Activated CD4-positive, alpha-beta T cell treated with anti-CD3 and anti-CD28 coated beads for 36 hours (primary cell): ENCODE measurements around the gene SLC30A4. TPM values are rescaled to one million over a fixed set of nuclear protein-coding genes. Genes with fewer than 3 reads are reported as not detected.
"Not testable (repeated sequence)": the region's sequence is repeated elsewhere in the genome, so short reads cannot be mapped to it uniquely, and the experiment has no call there.

Experiments used
- ATAC-seq: fragments of 200-7000 bp; cut with Tn5 transposase; one replicate; pipeline ENCODE4 v1.10.0; 2021; ENCODE audit warnings: mild to moderate bottlenecking, moderate library complexity
- CTCF ChIA-PET: fragments of 350-600 bp; sonication (Branson Sonifier 250); formaldehyde crosslinking; loops from one replicate; lab custom pipeline; 2021; ENCODE audit warnings: antibody characterized with exemption; lab: Charles Lee
- POLR2A ChIA-PET: fragments of 350-600 bp; sonication (Branson Sonifier 250); formaldehyde crosslinking; loops from one replicate; lab custom pipeline; 2021; ENCODE audit warnings: antibody characterized with exemption, inconsistent platforms; lab: Charles Lee
- DNase-seq: peaks from one replicate; pipeline ENCODE4 v3.0.0-alpha.2; 2020
- H3K27ac Mint-ChIP-seq: one replicate; pipeline ENCODE4 v1.8.0; 2021; ENCODE audit warnings: mixed read lengths
- H3K27me3 Mint-ChIP-seq: one replicate; pipeline ENCODE4 v1.8.0; 2021; ENCODE audit warnings: mixed read lengths
- H3K36me3 Mint-ChIP-seq: one replicate; pipeline ENCODE4 v1.8.0; 2021; ENCODE audit warnings: low read depth, mixed read lengths
- H3K4me1 Mint-ChIP-seq: one replicate; pipeline ENCODE4 v1.8.0; 2021; ENCODE audit warnings: mixed read lengths
- H3K4me3 Mint-ChIP-seq: one replicate; pipeline ENCODE4 v1.8.0; 2021; ENCODE audit warnings: mild to moderate bottlenecking, moderate library complexity, mixed read lengths
- H3K9me3 Mint-ChIP-seq: one replicate; pipeline ENCODE4 v1.8.0; 2021; ENCODE audit warnings: low read depth, mixed read lengths
- intact Hi-C, 2 experiments: fragments of 100-400 bp; cut with DNase I in 1 of 2; cut with micrococcal nuclease in 1 of 2; formaldehyde crosslinking; loops; one replicate each; pipeline versions ENCODE4 v1.14.2 to v1.15.1; 2022 to 2024; cut with DNase I, micrococcal nuclease
- total RNA-seq, 2 experiments: library from RNA; stranded (reverse); gene quantifications; one replicate each; pipeline ENCODE4 v1.2.3, GENCODE V29; 2021

Gene SLC30A4
- total RNA-seq, 2 experiments from 2014 or later = 1.6 to 1.9 TPM

DNA sequence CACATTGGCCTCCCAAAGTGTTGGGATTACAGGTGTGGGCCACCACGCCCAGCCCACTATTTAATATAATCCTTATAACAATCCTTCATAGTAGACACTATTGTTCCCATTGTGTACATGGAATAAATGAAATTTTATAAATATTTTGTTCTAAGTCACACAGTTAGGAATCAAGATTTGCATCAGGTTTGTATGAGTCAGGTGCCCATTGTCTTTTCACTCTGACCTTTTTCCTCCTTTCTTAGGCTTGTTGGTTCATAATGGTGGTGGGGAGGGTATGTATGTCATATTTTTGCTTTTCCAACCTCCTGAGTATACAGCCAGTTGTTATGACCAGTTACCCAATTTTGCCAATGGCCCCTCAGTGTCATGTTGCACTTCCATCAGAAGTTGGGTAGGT, 18.0 kb upstream of the SLC30A4 start:
- CTCF ChIA-PET = interaction anchor here (0.9 kb wide), 1 partner anchor 19 kb away, joined by 3 read pairs; no protein-coding TSS in a partner anchor
- ATAC-seq (no peak), DNase-seq (no peak)
- H3K9me3 Mint-ChIP-seq = no peaks in the 10 kb centered on the region
- H3K4me1 Mint-ChIP-seq = no peaks in the 10 kb centered on the region
- POLR2A ChIA-PET = no interaction called here
- no peaks in the 10 kb centered on the region for H3K27me3 Mint-ChIP-seq
- H3K4me3 Mint-ChIP-seq = no peak overlapping the region
- no peaks in the 10 kb centered on the region for H3K36me3 Mint-ChIP-seq
- H3K27ac Mint-ChIP-seq = no peak overlapping the region
- intact Hi-C loops = no loop called here

DNA sequence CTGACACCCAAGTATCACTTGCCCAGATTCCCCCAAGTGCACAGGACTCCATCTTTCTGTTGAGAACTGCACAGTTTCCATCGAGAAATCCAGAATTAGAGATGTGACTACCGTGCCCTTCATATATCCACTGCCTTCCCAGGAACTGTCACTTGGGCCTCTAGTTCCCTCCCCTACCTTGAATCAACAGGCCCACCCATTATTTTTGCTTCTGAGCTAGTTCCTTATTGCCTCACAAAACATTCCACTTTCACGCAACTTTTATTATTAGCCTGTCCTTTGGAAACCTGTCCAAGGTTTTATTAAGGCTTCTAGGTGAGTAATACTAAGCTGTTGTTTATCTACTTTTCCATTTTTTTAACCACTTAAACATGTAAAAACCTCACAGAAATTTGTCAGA, 17.1 kb upstream of the SLC30A4 start:
- ATAC-seq = no peak
- Mint-ChIP-seq H3K4me1 (no peaks in the 10 kb centered on the region), H3K9me3 (no peaks in the 10 kb centered on the region), H3K27ac (no peak overlapping the region), H3K36me3 (no peaks in the 10 kb centered on the region), H3K4me3 (no peak overlapping the region), H3K27me3 (no peaks in the 10 kb centered on the region)
- ChIA-PET POLR2A (no interaction called here), CTCF (interaction anchor here (0.9 kb wide), 1 partner anchor 18 kb away, joined by 3 read pairs; no protein-coding TSS in a partner anchor)
- intact Hi-C loops = no loop called here
- DNase-seq = no peak

DNA sequence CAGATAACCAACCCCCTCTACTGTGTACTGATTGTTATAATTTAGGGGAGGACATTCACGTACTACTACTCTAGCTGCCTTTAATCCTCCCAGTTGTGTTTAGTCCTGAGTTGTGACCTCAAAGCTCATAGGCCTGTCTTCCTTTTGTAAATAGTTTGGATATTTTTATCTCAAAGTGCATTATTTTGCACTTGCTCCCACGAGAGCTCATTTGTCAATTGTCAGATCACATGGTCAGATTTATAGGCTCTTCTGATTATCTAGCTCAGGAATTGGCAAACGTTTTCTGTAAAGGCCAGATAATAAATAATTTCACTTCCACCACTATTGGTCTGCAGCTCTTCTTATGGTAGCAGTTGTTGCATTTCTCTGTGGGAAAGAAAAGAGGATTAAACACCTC, 14.4 kb upstream of the SLC30A4 start:
- CTCF ChIA-PET = interaction anchor here (1.0 kb wide), 1 partner anchor 79 kb away, joined by 3 read pairs; no protein-coding TSS in a partner anchor

DNA sequence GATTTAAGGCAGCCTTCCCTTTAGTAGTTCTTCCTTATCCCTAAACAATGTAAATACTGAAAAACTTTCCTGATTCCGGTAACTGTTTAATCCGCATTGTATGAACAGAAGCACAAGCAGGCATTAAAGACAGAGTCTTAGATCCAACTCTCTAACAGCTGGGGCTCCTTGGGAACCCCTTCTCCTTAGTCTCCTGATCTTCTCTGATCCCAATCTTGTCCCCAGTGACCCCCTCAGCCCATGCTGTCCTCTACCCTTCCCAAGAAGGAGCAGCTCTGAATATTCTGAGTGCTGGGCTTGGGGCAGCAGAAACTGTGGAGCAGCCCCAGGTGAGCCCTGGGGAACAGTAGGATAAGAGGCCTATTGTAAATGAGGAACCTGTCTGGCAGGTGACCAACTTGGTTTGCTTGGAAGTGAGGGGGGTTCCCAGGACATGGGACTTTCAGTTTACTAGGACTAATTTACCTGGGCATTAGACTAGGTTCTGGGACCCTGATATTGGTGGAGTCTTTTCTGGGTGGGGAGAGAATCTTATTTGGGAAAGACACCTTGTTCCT, 13.0 kb upstream of the SLC30A4 start:
- Mint-ChIP-seq H3K4me1 (no peaks in the 10 kb centered on the region), H3K27ac (no peak overlapping the region), H3K9me3 (no peaks in the 10 kb centered on the region), H3K36me3 (no peaks in the 10 kb centered on the region), H3K4me3 (no peak overlapping the region), H3K27me3 (peaks cover 2% of the 10 kb centered on the region)
- intact Hi-C loops = no loop called here
- CTCF ChIA-PET = interaction anchor here (0.8 to 1.2 kb wide), 2 partner anchors 77 to 106 kb away, joined by 4 read pairs; no protein-coding TSS in a partner anchor
- no peak for ATAC-seq
- POLR2A ChIA-PET = interaction anchor here (0.5 kb wide), 1 partner anchor 59 kb away, joined by 3 read pairs; no protein-coding TSS in a partner anchor
- DNase-seq = no peak

More for the DNA sequence above, 14.4 kb upstream of the SLC30A4 start:
- DNase-seq (no peak), ATAC-seq (no peak)
- Mint-ChIP-seq H3K36me3 (no peaks in the 10 kb centered on the region), H3K27me3 (peaks cover 2% of the 10 kb centered on the region), H3K27ac (no peak overlapping the region), H3K9me3 (no peaks in the 10 kb centered on the region), H3K4me1 (no peaks in the 10 kb centered on the region), H3K4me3 (no peak overlapping the region)
- intact Hi-C loops = no loop called here
- POLR2A ChIA-PET = no interaction called here

DNA sequence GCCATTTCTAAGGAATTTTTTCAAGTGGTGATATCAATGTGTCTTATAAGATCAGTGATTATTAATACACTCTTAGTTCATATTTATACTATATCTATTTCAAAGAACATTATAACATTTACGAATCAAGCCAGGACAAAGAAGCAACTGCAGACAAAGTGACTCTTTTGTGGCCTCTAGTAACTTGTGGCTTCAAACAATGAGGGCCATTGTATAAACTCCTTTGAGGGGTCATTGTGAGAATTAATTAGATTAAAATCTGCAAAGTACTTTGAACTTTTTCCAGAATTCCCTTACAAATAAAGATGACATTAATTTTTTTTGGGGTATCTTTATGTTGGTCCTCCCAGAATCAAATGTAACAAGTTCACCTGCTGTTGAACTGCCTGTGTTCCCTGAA, 12.3 kb upstream of the SLC30A4 start:
- H3K27ac Mint-ChIP-seq = no peak overlapping the region
- H3K4me1 Mint-ChIP-seq = no peaks in the 10 kb centered on the region
- POLR2A ChIA-PET = no interaction called here
- CTCF ChIA-PET = interaction anchor here (0.8 kb wide), 1 partner anchor 105 kb away, joined by 4 read pairs; no protein-coding TSS in a partner anchor
- H3K27me3 Mint-ChIP-seq = peaks cover 2% of the 10 kb centered on the region
- no peak for DNase-seq
- intact Hi-C loops = no loop called here
- no peak overlapping the region for H3K4me3 Mint-ChIP-seq
- ATAC-seq = no peak
- no peaks in the 10 kb centered on the region for H3K36me3 Mint-ChIP-seq
- no peaks in the 10 kb centered on the region for H3K9me3 Mint-ChIP-seq

DNA sequence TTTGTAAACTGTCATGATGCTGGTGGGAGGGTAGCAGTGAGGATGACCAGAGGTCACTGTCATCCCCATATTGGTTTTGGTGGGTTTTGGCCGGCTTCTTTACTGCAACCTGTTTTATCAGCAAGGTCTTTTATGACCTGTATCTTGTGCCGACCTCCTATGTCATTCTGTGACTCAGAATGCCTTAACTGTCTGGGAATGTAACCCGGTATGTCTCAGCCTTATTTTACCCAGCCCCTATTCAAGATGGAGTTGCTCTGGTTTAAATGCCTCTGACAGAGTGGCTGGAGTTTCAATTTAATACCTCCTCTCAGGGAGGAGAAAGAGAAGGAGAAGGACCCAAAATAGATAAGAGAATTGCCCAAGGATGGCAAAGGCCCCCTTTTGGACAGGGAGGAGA, 10.3 kb upstream of the SLC30A4 start:
- H3K36me3 Mint-ChIP-seq, H3K4me1 Mint-ChIP-seq, POLR2A ChIA-PET, H3K9me3 Mint-ChIP-seq, DNase-seq, H3K27ac Mint-ChIP-seq, ATAC-seq, H3K27me3 Mint-ChIP-seq, H3K4me3 Mint-ChIP-seq, CTCF ChIA-PET, intact Hi-C loops: not testable (repeated sequence)

DNA sequence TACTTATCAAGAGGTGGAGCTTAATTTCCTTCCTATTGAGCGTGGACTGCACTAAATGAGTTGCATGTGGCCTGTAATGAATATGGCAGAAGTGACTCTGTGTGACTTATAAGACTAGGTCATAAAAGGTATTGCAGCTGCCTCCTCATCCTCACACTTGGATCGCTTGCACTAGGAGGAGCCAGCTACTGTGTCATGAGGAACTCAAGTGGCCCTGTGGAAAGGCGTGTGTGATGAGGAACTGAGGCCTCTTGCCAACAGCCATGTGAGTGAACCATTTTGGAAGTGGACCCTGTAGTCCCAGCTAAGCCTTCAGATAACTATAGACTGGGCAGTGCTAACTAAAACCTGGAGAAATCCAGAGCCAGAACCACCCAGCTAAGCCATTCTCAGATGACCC, 7.1 kb upstream of the SLC30A4 start:
- no peaks in the 10 kb centered on the region for H3K9me3 Mint-ChIP-seq
- no peaks in the 10 kb centered on the region for H3K4me1 Mint-ChIP-seq
- POLR2A ChIA-PET = no interaction called here
- CTCF ChIA-PET = interaction anchor here (1.3 kb wide), 1 partner anchor 13 kb away, joined by 3 read pairs; no protein-coding TSS in a partner anchor
- no peak overlapping the region for H3K4me3 Mint-ChIP-seq
- intact Hi-C loops = no loop called here
- H3K27ac Mint-ChIP-seq = no peak overlapping the region
- DNase-seq (no peak), ATAC-seq (no peak)
- peaks cover 2% of the 10 kb centered on the region for H3K27me3 Mint-ChIP-seq
- H3K36me3 Mint-ChIP-seq = no peaks in the 10 kb centered on the region

DNA sequence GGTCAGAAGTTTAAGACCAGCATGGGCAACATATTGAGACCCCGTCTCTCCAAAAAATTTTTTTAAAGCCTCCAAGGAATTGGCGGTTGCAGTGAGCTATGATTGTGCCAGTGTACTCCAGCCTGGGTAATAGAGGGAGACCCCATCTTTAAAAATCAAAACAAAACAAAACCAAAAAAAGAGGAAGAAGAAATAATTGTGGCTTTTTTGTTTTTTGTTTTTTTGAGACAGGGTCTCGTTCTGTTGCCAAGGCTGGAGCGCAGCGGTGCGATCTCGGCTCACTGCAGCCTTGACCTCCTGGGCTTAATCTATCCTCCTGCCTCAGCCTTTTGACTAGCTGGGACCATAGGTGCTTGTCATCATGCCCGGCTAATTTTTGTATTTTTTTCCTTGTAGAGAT, 4.5 kb upstream of the SLC30A4 start:
- H3K36me3 Mint-ChIP-seq = no peaks in the 10 kb centered on the region
- H3K4me1 Mint-ChIP-seq = peaks cover 2% of the 10 kb centered on the region
- H3K27ac Mint-ChIP-seq = no peak overlapping the region
- H3K9me3 Mint-ChIP-seq = no peaks in the 10 kb centered on the region
- ChIA-PET POLR2A (no interaction called here), CTCF (no interaction called here)
- DNase-seq = no peak
- intact Hi-C loops = no loop called here
- no peak for ATAC-seq
- no peak overlapping the region for H3K4me3 Mint-ChIP-seq
- peaks cover 2% of the 10 kb centered on the region for H3K27me3 Mint-ChIP-seq

DNA sequence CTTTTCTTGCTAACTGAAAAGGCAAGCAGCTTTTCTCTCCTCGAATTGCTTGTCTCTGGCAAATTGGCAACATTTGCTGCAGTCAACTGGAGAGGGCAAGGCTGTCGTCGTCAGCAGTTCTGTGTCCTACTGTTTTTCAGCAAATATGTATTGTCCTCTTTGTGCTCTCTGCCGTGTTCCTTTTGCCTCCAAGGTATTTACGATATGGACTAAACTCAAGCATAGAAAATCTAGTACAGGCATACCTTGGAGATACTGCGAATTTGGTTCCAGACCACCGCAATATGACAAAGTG, 558 bp upstream of the SLC30A4 start:
- Mint-ChIP-seq H3K4me1 (peaks cover 17% of the 10 kb centered on the region), H3K36me3 (no peaks in the 10 kb centered on the region), H3K4me3 (peak overlapping the region; percentile 78), H3K27ac (peak overlapping the region; percentile 52), H3K9me3 (no peaks in the 10 kb centered on the region), H3K27me3 (peaks cover 2% of the 10 kb centered on the region)
- no peak for DNase-seq
- intact Hi-C loops = loop anchor here in 1 of 2 experiments (2.0 kb wide), 1 partner anchor 324 kb away; no protein-coding TSS in a partner anchor
- CTCF ChIA-PET = no interaction called here
- no peak for ATAC-seq
- POLR2A ChIA-PET = interaction anchor here (0.7 kb wide), 1 partner anchor 121 kb away, joined by 3 read pairs; a partner anchor contains a TSS

DNA sequence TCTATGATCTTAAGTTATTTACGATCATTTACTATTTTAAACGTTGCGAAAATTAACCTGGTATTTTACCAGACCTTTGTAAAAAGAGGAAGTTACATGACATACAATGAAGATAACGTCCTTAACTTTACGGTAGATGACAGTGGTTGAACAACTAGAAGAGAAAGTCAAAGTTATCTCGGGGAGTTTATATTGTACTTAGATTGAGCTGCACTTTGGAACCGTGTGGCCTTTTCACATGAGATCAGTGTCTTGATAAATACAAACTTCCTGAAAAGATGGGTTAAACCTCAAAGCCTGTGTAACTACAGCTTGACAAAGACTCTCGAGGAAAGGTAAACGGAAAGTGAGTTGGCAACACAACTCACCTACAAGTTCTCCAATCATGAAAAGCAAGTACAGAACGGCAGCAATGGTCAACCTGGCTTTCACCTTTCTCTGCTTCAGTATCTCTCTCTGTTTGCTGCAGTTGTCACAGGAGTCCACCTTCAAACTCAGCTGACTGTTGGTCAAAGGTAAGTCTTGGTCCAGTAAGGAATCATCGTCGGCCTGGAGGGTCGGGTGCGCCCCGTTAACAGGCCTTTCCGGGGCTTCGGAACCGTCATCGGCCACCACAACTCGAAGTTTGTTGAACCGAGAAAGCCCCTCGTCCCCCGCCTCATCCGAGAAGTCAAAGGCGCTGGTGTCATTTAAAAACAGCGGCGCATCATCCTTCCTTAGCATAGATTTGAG, 793 bp downstream of the SLC30A4 start:
- H3K4me3 Mint-ChIP-seq = peak overlapping the region; percentile 89
- intact Hi-C loops = loop anchor here (1.0 to 2.0 kb wide), 4 partner anchors 63 to 323 kb away; partner anchors contain the start of gene BLOC1S6 (in 2 of the 2)
- H3K9me3 Mint-ChIP-seq = no peaks in the 10 kb centered on the region
- ATAC-seq = peak; percentile 7
- ChIA-PET POLR2A (no interaction called here), CTCF (interaction anchor here (0.7 to 1.3 kb wide), 5 partner anchors 9 to 63 kb away, joined by 3 to 4 read pairs (median 3); no protein-coding TSS in a partner anchor)
- H3K27ac Mint-ChIP-seq = peak overlapping the region; percentile 67
- H3K27me3 Mint-ChIP-seq = peaks cover 2% of the 10 kb centered on the region
- DNase-seq = no peak
- H3K4me1 Mint-ChIP-seq = peaks cover 17% of the 10 kb centered on the region
- H3K36me3 Mint-ChIP-seq = no peaks in the 10 kb centered on the region

DNA sequence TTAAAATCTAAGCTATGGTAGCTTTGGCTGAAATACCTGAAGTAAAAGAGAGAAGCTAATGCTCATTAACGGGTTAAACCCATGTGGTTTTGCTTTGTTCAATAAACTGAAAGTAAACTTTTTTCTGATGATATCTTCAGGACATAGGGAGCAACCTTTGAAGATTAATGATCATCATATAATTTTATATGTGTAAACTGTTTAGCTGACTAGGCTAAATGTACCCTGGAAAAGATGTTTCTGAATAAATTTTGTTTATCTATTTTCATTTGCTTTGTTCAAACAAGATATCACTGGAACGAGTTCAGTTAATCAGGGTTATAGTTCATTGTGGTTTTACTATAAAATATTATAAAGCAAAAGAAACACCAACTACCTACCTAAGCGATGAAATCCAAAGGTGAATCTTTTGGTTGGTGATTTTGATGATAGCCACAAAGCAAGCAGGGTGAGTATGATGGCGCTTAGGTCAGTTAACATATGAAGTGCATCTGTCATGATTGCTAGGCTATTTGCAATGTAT, 11.7 kb downstream of the SLC30A4 start:
- ATAC-seq (no peak), DNase-seq (no peak)
- intact Hi-C loops = no loop called here
- ChIA-PET POLR2A (no interaction called here), CTCF (no interaction called here)
- no peak overlapping the region for H3K4me3 Mint-ChIP-seq
- H3K27me3 Mint-ChIP-seq = no peaks in the 10 kb centered on the region
- no peaks in the 10 kb centered on the region for H3K4me1 Mint-ChIP-seq
- H3K9me3 Mint-ChIP-seq = no peaks in the 10 kb centered on the region
- peaks cover 1% of the 10 kb centered on the region for H3K36me3 Mint-ChIP-seq
- no peak overlapping the region for H3K27ac Mint-ChIP-seq
